GM18508 (cell line): ENCODE results near the gene CDK5.
"Not testable (repeated sequence)": the region's sequence is repeated elsewhere in the genome, so short reads cannot be mapped to it uniquely, and the experiment has no call there.

Experiments used
- ATAC-seq: cut with Tn5 transposase; IDR thresholded peaks from one replicate; pipeline ENCODE4 v1.9.1; 2021; ENCODE audit warnings: moderate number of reproducible peaks; ENCODE audit not compliant: insufficient read depth, unreplicated experiment

The CDK5 gene

GRCh38 chr7:151038951-151039849, 18.5 kb downstream of the CDK5 start:
- no peak for ATAC-seq

GRCh38 chr7:151035902-151036301, 21.8 kb downstream of the CDK5 start:
- no peak for ATAC-seq

- ATAC-seq, result no peak
Measured at GRCh38 chr7:151035026-151035717, 22.5 kb downstream of the CDK5 start.

GRCh38 chr7:151034312-151035025, 23.2 kb downstream of the CDK5 start:
- ATAC-seq, result no peak

- ATAC-seq, result no peak
Measured at GRCh38 chr7:151033864-151034249, 23.8 kb downstream of the CDK5 start.

GRCh38 chr7:151032936-151033863, 24.5 kb downstream of the CDK5 start:
- ATAC-seq, result no peak

GRCh38 chr7:151031011-151031410, 26.7 kb downstream of the CDK5 start:
- ATAC-seq, result no peak

- no peak for ATAC-seq
Measured at GRCh38 chr7:151028948-151029501, 28.7 kb downstream of the CDK5 start.

- peak; percentile 93 for ATAC-seq
Measured at GRCh38 chr7:151028131-151028947, 29.4 kb downstream of the CDK5 start, which contains the start of gene ABCB8. TSS of gene ABCB8 (plus strand) at chr7:151028450. CDS start at chr7:151028516, 66 bp downstream.

GRCh38 chr7:151027728-151028130, 30.0 kb downstream of the CDK5 start:
- ATAC-seq, result not testable (repeated sequence)

GRCh38 chr7:151026771-151027727, 30.6 kb downstream of the CDK5 start:
- ATAC-seq, result not testable (repeated sequence)

GRCh38 chr7:151025924-151026671, 31.6 kb downstream of the CDK5 start:
- ATAC-seq, result no peak

GRCh38 chr7:151024435-151025056, 33.2 kb downstream of the CDK5 start, which contains the start of gene ATG9B:
TSS of gene ATG9B (minus strand) at chr7:151024494. CDS start at chr7:151024423, 71 bp downstream.
- no peak for ATAC-seq

GRCh38 chr7:151023232-151023631, 34.5 kb downstream of the CDK5 start:
- no peak for ATAC-seq

- ATAC-seq, result no peak
Measured at GRCh38 chr7:151020231-151020630, 37.5 kb downstream of the CDK5 start.

- no peak for ATAC-seq
Measured at GRCh38 chr7:151019130-151019447, 38.6 kb downstream of the CDK5 start.
